ENCODE results near the gene PRKCE. TPM values are rescaled to one million over a fixed set of nuclear protein-coding genes. Genes with fewer than 3 reads are reported as not detected.

The PRKCE gene
- total and polyA plus RNA-seq, 2 donors (not counting 3 experiments of a cell fraction or from before 2014, with no cell fraction given): 27.9 to 33.9 TPM

- no peaks in the 10 kb centered on the region for H3K9me3 ChIP-seq (replicated peaks; ENCODE audit: control insufficient read depth, insufficient read depth, low read length)
- dilution Hi-C loops (cut with MboI; ENCODE audit: extremely low pct_ligation_motif_present, low sequenced_read_pairs): no loop called here
- peaks cover 0 to 12% of the 10 kb centered on the region in 2 experiments for H3K36me3 ChIP-seq (ENCODE audit: control insufficient read depth in 2 of 2, extremely low read depth in 1 of 2, insufficient read depth in 2 of 2, low read length in 2 of 2)
- H3K9ac ChIP-seq (replicated peaks; ENCODE audit: extremely low read depth, insufficient read depth, low read length): no peak overlapping the region
- H3K4me1 ChIP-seq (ENCODE audit: control insufficient read depth, extremely low read depth, insufficient read depth, low read length): peaks cover 7% of the 10 kb centered on the region
- no TSS peak for BruUV-seq (replicated peaks)
- no peaks in the 10 kb centered on the region for H3K79me2 ChIP-seq (ENCODE audit: control insufficient read depth, insufficient read depth, low read length)
- FAIRE-seq: no peak
- DNase-seq (ENCODE audit: low read depth, low spot score): no peak
- H3K27ac ChIP-seq (ENCODE audit: insufficient read depth, low read depth, low read length): no peak overlapping the region
- POLR2A ChIA-PET: no interaction called here
- no peak overlapping the region for H3K4me3 ChIP-seq (replicated peaks in 1 of 3; ENCODE audit: insufficient read depth in 1 of 3, low read depth in 1 of 3, low read length in 3 of 3)
- no peak overlapping the region for H3K4me2 ChIP-seq (ENCODE audit: insufficient read depth, low read length)
- H2AFZ ChIP-seq (ENCODE audit: low read depth, low read length): no peak overlapping the region
- intact Hi-C loops (cut with micrococcal nuclease): loop anchor here (5.0 kb wide), 1 partner anchor 173 kb away; no protein-coding TSS in a partner anchor
- no peaks in the 10 kb centered on the region for H3K9me1 ChIP-seq (replicated peaks; ENCODE audit: control insufficient read depth, extremely low read depth, insufficient read depth, low read length)
- H3K27me3 ChIP-seq (ENCODE audit: control insufficient read depth in 2 of 2, insufficient read depth in 2 of 2, low read length in 2 of 2): no peaks in the 10 kb centered on the region
- no peaks in the 10 kb centered on the region for H4K20me1 ChIP-seq (replicated peaks; ENCODE audit: control insufficient read depth, extremely low read depth, insufficient read depth, low read length)
- TF ChIP-seq GATA2 (IDR thresholded peaks at IDR 0.05; ENCODE audit: insufficient read depth, insufficient read length, low read depth, low read length) (no peak), MYC (IDR thresholded peaks at IDR 0.05; ENCODE audit: low read depth, low read length) (no peak), JUN (IDR thresholded peaks at IDR 0.05; ENCODE audit: borderline replicate concordance, insufficient read depth, insufficient read length, low read depth) (no peak), CTCF (IDR thresholded peaks at IDR 0.05; ENCODE audit: extremely low read depth in 1 of 2, insufficient read depth in 1 of 2, low read depth in 1 of 2, low read length in 2 of 2) (peak; percentile 16 to 34), POLR2A (IDR thresholded peaks at IDR 0.05; ENCODE audit: low read depth, low read length) (no peak), EZH2 (IDR thresholded peaks at IDR 0.05; ENCODE audit: borderline replicate concordance, low read depth, low read length, severe bottlenecking) (no peak), MAX (IDR thresholded peaks at IDR 0.05; ENCODE audit: insufficient read depth, insufficient read length) (no peak), POLR2AphosphoS5 (IDR thresholded peaks at IDR 0.05; ENCODE audit: insufficient read depth, low read depth, low read length) (no peak), FOS (IDR thresholded peaks at IDR 0.05; ENCODE audit: borderline replicate concordance, insufficient read depth, low read length) (no peak)
- CTCF ChIA-PET: interaction anchor here (0.8 to 2.1 kb wide), 6 partner anchors 58 to 123 kb away, joined by 3 to 8 read pairs (median 3); partner anchors contain the start of gene EPAS1
Measured at GRCh38 chr2:46184794-46185583, 533.5 kb downstream of the PRKCE start.
